NCI-H446 treated with DMSO at 0.1 percent for 48 hours (cell line): ENCODE results near the gene EDNRA.
A peak's percentile ranks its signal among the peaks of the same experiment; 100 is the strongest.

Source experiments
- DNase-seq: peaks from one replicate; lab custom pipeline; 2025; lab: John Stamatoyannopoulos, UW

The EDNRA gene

DNA sequence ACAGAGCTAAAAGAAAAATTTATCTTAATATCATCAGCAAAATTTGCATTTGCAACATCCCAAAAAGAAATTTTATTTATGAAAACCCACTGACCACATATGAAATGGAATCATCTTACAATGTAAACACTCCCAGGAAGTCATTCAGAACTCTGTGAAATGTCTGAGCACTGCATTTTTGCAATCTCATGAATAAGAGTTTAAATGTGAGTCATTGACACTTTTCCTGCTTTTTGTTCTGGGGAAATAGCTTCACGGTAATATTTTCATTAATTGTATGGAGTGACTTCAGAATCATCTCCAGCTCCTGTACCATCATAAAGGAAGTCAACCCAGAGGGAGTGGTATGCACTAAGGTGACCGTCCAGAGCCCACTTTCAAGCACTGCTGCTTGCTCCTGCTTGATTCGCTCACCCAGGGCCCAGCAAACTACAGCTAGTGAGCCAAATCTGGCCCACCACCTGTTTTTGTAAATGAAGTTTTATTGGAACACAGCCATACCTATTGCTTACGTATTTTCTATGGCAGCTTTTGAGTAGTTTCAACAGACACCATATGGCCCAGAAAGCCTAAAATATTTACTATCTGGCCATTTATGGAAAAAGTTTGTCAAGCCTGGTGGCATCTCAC, 17.2 kb downstream of the EDNRA start:
- DNase-seq = no peak

DNA sequence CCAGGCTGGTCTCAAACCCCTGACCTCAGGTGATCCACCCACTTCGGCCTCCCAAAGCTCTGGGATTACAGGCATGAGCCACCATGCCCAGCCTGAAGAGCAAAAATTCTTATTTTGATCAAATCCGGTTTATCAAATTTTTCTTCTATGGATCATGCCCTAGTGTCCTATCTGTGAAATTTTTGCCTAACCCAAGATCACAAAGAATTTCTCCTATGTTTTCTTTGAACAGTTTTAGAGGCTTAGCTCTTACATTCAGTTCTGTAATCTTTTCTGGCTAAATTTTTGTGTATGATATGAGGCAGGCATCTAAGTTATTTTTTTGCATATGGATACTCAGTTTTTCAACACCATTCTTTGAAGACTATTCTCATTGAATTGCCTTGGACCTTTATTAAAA, 27.4 kb downstream of the EDNRA start:
- no peak for DNase-seq

DNA sequence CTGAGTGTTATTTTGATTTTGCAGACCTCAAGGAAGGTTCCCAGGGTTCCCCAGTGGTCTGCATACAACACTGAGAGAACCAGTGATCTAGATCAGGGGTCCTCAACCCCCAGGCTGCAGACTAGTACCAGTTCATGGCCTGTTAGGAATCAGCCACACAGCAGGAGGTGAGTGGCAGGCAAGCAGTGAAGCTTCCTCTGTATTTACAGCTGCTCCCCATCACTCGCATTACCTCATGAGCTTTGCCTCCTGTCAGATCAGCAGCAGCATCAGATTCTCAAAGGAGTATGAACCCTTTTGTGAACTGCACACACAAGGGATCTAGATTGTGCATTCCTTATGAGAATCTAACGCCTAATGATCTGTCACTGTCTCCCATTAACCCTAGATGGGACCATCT, 28.5 kb downstream of the EDNRA start:
- DNase-seq = no peak

- no peak for DNase-seq
These were observed 30.2 kb downstream of the EDNRA start for GRCh38 chr4:147510962-147511668.

GRCh38 chr4:147513091-147513490, 32.2 kb downstream of the EDNRA start:
- DNase-seq = no peak

DNA sequence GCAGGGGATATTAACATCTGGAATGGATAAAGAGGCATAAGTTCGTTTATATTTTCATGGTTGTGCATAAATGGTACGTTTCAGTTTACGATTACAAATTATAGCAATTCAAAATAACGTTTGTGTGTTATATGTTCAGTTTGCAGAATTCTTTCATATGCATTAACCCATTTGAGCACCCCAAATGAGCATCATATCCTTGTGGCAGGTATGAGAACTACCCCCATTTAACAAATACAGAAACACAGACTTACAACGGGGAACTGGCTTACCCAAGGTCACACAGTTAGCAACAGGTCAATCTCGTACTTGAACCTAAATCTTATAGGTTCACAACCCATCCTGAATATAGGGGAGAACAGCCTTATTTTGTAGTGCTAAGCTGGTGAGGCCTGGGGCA, 33.1 kb downstream of the EDNRA start:
- DNase-seq = no peak

DNA sequence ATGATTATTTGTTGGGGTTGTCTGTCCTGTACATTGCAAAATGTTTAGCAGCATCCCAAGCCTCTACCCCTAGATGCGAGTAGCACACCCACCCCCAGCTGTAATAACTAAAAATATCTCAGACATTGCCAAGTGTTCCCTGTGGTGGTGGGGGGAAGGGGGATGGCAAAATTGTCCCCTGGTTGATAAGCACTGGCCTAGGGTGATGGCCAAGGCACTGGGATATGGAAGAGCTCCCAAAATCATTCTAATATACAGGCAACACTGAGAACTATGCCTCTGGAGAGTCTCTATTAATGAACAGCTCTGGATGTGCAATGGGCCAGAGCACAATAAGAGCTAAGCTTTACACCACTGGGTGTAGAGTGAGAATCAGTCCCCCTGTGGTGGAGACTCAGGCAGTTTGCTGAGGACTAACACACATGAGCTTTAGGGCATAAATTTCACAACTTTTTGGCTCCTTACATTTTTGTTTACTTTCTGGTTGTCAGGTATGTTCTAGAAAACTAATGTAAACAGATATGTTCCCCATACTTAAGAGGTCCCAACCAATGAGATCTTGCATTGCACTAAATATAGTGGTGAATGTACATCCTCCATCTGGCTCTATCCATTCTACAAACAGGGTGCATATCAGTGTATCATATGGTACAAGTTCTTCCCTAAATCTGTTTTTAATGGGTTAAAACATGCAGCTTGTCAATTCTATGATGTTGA, 34.5 kb downstream of the EDNRA start:
- DNase-seq = no peak

GRCh38 chr4:147516133-147516532, 35.2 kb downstream of the EDNRA start:
- no peak for DNase-seq

- DNase-seq = no peak
These were observed 37.2 kb downstream of the EDNRA start for GRCh38 chr4:147518086-147518485.

- peak; percentile 36 for DNase-seq
These were observed 38.2 kb downstream of the EDNRA start for GRCh38 chr4:147518846-147519767.

- DNase-seq = no peak
These were observed 43.7 kb downstream of the EDNRA start for GRCh38 chr4:147524601-147525000.

- no peak for DNase-seq
These were observed 44.8 kb downstream of the EDNRA start for GRCh38 chr4:147525494-147526271.

GRCh38 chr4:147526272-147526654, 45.4 kb downstream of the EDNRA start:
- no peak for DNase-seq

DNA sequence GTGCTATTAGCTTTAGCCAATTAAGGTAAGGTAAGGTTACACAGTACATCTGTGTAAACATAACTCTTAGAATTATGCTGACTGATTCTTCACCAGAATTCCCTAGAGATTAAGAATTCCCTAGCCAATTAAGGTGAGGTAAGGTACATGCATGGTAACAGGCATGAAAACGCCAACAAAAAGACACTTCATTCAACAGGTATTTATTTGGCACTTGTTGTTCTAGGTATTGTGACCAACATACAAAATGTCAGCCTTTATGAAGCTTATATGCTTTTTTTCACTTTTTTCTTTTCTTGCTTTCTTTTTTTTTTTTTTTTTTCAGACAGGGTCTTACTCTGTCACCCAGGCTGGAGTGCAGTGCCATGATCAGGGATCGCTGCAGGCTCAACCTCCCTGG, 47.2 kb downstream of the EDNRA start:
- no peak for DNase-seq

GRCh38 chr4:147530134-147530533, 49.2 kb downstream of the EDNRA start:
- DNase-seq = no peak

- no peak for DNase-seq
These were observed 49.8 kb downstream of the EDNRA start for GRCh38 chr4:147530723-147531122.

DNA sequence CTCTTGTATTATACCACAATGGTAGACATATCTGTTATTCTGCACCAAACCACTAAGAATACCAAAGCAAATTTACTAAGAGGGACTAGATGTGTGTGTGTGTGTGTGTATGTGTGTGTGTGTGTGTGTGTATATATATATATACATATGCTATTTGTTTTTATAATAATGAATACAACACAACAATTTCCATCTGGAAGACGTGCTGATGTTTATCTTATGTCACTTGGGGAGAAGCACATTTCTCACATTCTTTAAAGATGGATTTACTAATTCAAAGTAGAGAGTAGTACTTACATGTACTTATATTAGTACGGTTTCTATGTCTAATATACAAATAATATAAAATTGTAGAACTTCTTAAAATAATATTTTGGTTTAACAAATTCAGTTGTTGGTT, 52.0 kb downstream of the EDNRA start:
- DNase-seq = no peak

DNA sequence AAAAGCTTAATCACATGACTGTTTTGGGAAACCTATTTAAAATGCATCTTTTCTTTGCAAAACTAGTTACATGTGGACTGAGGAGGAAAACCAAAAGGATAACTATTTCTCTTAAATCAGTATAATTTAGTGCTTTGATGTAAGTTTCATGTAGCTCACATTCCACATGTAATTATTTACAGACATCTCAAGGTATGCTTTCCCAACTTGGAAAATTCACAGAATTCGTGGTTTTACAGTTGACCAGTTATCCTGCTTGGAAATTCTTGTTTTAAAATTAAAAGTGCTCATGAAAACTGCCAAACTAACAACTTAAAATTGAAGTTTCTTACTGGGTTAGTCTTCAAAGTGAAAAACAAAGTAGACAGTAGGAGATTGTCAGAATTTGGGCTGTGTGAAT, 52.4 kb downstream of the EDNRA start:
- no peak for DNase-seq

GRCh38 chr4:147535124-147535523, 54.2 kb downstream of the EDNRA start:
- no peak for DNase-seq

DNA sequence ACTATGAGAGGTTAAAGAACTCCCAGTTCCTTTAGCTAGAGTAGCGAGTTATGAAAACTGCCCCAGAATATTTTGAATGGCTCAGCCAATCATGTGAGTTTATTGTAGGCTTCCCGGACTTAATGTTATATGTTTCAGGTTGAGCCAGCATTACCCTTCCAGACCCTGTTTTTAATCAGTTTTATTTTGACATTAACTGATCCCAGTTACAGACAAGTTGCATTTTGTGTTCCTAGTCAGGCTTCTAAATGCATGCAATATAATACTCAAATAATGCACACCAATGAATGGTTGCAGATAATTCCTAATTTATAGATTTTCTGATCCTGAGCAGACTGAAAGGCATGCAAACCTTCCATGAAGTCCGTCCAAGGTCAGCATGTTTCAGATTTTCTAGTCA, 57.8 kb downstream of the EDNRA start:
- no peak for DNase-seq

DNA sequence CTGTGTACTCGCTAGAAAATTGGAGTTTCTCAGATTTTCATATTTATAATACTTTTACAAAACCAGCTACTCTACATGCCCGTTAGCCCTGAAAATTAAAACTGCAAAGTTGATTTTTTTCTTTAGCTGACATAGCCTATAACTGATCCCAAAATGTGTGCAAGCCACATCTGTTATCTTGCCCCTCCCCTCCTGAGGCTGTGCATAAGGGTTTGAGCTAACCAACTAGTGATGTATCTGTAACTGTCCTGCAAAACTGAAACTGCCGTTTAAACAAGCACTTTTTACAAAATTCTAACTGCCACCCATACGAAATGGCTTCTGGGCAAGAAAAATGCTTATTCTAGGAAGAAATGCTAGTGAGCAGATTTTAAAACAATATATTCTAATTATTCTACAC, 59.1 kb downstream of the EDNRA start:
- DNase-seq = no peak
